Measurements from ENCODE around the gene CCDC187.

The CCDC187 gene

GRCh38 chr9:136311051-136312008 is 7.4 kb upstream of the CCDC187 start:
- no peak for DNase-seq

DNA sequence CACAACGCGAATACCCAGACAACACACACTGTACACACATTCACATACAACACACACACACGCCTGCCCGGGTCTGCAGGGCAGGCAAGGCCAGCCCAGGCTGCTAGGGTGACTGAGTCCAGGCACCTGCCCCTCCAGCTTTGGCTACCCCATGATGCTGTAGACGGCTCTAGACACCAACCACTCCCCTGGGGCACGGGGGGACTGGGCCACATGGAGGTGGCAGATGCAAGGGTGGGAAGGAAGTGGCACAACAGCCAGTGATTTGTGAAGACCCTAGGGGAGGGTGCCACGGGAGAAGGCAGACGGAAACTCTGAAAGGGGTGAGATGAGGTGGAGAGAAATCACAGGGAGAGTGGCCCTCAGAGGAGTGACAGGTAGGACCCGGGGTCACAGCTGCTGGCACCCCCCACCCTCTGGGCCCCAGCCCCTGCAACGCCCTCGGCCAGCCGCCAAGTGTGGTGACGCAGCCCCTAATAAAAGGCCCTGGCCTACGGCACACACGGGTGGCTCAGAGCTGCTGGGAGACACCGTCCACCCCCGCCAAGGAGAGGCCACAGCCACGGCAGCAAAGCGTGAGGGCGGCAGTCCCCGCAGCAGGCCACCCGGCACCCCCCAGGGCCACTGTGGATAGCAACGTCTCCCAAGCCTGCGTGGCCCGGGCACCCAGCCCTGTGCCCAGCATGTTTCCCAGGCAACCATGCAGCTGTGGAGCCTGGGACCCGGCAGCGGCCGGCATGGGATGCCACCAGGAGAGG is 6.6 kb upstream of the CCDC187 start:
- DNase-seq, result no peak

DNA sequence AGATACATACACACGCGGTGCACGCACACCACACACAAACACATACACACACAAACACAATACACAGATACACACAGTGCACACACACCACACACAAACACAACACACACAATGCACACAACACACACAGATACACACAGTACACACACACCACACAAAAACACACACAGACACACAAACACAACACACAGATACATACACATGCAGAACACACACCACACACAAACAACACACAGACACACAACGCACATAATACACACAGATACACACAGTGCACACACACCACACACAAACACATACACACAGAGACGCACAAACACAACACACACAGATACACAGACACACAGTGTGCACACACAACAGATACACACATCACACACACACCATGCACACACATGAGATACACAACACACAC is 5.9 kb upstream of the CCDC187 start:
- no peak for DNase-seq

DNA sequence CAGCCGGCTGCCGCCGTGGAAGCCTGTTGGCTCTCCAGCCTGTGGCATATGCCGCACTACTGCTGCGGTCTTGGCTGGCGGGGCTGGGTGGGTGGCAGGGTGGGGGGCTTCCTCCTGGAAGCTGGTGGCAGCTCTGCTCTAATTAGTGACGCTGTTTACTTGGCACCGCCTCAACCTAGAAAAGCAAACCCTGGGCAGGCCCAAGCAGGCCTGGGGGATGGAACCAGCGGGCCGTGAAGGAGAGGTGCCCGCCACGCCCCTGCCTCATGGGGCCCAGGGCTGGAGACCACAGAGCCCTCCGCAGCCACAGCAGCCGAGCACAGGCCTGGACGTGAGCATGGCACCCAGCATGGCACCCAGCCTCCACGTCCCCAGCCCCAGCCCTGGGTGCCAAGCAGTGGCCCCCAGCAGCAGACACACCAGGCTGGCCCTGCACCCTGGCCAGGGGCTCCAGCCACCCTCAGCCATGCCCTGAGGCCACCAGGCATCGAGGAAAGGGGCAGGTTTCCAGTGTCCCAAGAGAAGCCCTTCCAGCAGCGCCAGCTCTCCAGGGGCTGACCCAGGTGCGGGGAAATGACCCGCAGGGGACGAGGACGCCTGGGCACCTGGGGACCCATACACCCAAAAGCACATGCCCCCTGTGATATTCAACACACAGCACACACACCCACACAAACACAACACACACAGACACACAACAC is 5.4 kb upstream of the CCDC187 start:
- DNase-seq, result no peak

- DNase-seq, result no peak
Measured at GRCh38 chr9:136308702-136309053, 4.8 kb upstream of the CCDC187 start.

- no peak for DNase-seq
Measured at GRCh38 chr9:136308006-136308701, 4.3 kb upstream of the CCDC187 start.

DNA sequence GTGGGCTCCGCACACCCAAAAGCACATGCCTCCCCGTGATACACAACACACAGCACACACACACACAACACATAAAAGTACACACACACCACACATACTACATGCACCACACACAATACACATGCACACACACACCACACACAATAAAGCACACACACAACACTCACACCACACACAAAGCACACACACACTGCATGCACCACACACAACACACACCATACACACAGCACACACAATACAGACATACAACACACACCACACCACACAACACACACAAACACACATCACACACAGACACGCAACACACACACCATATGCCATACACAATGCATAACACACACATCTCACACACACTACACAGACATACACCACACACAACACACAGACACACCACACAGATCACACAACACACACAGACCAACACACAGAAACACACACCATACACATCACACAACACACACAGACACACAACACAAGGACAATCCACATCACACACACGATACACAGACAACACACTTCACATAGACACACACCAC is 3.4 kb upstream of the CCDC187 start:
- DNase-seq, result no peak

DNA sequence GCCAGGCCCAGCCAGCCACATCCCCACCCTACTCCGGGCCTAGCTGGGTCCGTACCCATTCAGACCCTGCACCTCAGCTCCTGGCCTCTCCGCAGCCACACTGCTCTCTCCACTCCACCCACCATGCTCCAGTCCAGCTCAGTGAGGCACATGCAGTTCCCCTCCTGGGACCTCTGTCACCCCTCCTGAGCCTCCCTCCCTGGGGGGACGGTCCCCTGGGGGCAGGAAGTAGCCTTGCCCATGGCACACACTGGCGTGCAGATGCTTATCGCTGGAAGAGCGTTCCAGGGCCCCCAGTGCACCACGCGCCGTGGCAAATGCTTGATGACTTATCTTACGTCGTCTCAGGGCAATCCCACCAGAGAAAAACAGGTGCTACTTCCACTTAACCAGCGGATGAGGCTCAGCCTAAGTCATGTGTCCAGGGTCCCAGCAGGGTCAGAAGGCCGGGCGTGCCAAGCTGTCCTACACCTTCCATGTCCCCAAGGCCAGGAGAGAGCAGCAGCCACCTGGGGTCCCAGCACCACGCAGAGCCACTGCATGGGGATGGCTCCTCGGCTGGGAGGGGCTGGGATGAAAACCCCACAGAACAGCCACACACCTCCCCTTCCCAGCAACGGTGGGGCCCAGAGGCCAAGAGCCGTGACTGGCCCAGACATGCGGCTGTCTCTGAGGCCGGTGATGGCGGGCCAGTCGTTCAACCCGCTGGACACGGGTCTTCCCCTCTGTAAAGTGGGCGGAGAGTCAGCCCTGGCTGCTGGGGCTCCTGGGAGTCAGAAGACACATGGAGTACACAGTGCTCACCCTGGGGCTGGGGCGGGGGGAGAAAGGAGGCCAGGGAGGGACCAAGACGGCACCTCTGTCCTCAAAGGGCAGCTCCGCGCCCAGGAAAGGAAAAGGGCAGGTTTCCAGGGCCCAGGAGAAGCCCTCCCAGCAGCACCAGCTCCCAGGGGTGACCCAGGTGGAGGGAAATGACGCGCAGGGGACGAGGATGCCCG is 2.6 kb upstream of the CCDC187 start:
- DNase-seq, result no peak

DNA sequence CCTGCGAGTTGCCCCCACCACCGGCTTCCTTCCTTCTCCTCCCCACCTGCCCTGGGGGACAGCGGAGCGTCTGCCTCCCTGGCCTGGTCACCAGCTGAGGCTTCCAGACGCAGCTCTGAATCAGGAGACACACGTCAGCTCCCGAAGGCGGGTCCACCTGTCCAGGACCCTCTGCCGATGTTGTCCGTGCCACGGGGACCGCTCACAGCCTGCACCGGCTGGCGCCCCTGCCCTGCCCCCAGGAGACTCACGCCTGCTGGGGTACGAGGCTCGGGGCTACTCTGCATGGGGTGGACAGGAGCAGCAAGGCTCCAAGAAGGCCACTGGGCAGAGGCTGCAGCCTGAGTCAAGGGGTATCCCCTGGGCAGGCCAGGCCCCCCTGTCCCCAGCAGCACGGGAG is 1.9 kb upstream of the CCDC187 start:
- no peak for DNase-seq

DNA sequence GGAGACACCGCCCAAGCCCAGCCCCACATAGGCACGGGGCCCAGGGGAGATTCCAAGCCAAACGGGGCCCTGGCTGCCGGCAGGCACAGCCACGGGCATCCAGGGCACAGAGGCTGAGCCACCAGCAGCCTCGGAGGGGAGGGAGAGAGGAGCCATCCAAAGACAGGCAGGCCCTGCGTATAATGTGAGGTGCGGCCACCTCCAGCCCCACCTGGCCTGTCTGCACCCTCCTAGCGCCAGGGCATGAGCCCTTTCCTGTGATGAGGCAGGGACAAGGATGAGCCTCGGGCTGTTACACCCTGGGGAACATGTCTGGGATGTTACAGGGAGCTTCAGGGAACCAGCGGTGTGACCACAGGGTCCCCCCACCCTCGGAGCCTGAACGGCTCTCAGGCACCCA is 1.1 kb upstream of the CCDC187 start:
- no peak for DNase-seq

DNA sequence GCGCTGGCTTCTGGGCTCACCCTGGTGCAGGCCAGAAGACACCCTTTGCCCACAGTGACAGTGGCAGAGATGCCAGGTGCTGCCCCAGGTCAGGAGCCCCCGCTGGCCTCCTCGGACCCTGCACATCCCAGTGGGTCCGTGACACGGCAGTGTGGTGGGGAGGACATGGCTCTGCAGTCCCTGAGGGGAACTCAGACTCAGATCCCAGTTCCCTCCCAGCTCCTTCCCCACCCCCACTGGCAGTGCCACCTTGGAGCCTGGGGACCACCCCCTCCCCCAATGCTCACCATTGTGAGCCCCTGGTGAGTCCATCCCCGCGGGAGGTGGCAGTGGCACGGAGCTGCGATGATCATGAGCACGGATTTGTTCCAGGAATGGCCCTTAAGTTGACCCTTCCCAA is 562 bp upstream of the CCDC187 start:
- DNase-seq, result no peak

GRCh38 chr9:136303066-136303824 is 649 bp downstream of the CCDC187 start:
- DNase-seq, result no peak

- DNase-seq, result no peak
Measured at GRCh38 chr9:136302527-136302926, 1.4 kb downstream of the CCDC187 start.

GRCh38 chr9:136300866-136301265 is 3.0 kb downstream of the CCDC187 start:
- no peak for DNase-seq

DNA sequence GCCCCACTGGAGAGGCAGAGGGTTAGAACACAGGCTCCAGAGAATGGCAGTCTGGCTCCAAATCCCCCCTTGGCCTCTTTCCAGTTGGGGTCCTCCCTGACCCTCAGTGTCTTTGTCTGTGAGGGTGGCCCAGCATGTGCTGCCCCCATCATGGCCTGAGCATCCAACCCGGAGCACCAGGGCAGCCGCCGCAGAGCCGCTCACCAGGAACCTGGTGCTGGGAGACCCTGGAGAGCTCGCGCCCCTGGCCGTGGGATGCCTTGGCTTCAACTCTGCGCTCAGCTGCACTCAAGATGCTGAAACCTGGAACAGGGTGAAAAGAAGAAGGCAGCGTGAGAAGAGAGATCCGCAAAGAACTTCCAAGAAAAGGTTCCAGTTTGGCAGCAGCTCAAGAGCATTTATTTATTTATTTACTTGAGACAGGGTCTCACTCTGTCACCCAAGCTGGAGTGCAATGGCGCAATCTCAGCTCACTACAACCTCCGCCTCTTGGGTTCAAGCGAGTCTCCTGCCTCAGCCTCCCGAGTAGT is 3.8 kb downstream of the CCDC187 start:
- no peak for DNase-seq

DNA sequence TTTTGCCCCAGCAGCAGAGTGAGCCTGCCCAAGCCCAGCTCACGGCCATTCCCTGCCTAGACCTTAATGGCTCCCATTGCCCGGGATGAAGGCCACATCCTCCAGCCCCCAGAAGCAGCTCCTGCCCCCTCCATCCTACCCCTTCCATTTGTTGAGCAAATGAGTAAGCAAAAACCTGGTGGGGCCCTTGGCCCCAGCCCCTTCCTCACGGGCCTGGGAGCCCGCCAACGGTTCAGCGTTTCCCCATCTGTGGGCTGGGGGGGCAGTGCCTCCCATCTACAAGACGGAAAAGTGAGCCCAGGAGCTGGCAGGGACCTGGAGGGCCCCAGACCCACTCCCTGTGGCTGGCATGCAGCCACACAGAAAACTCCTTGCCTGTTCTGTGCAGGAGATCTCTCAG is 4.4 kb downstream of the CCDC187 start:
- DNase-seq, result no peak

- no peak for DNase-seq
Measured at GRCh38 chr9:136299116-136299515, 4.8 kb downstream of the CCDC187 start.

GRCh38 chr9:136297766-136298735 is 5.8 kb downstream of the CCDC187 start:
- no peak for DNase-seq

All from stimulated activated CD8-positive, alpha-beta memory T cell treated with anti-CD3 and anti-CD28 coated beads, Interleukin-4, amount 100 ng/mL, for 48 hours (primary cell).